GM10266 (cell line): ENCODE results near the gene GRIA4.
A peak's percentile ranks its signal among the peaks of the same experiment; 100 is the strongest.

ENCODE experiments used
- DNase-seq: peaks from one replicate; pipeline ENCODE4 v3.0.0; 2012; ENCODE audit errors: extremely low spot score
- CTCF ChIP-seq: IDR thresholded peaks from 2 replicates; pipeline ENCODE4 v1.5.1; 2012; ENCODE audit warnings: mild to moderate bottlenecking, low read depth; ENCODE audit not compliant: control insufficient read depth, insufficient read depth; ENCODE audit errors: missing control alignments

Gene GRIA4

GRCh38 chr11:105713106-105713505 lies 103.2 kb downstream of the GRIA4 start:
- DNase-seq, result no peak
- TF ChIP-seq CTCF, result no peak

GRCh38 chr11:105713696-105714095 lies 103.8 kb downstream of the GRIA4 start:
- no peak for TF ChIP-seq CTCF

GRCh38 chr11:105718641-105719040 lies 108.8 kb downstream of the GRIA4 start:
- no peak for DNase-seq
- no peak for TF ChIP-seq CTCF

More at GRCh38 chr11:105713696-105714095, 103.8 kb downstream of the GRIA4 start:
- DNase-seq, result no peak

DNA sequence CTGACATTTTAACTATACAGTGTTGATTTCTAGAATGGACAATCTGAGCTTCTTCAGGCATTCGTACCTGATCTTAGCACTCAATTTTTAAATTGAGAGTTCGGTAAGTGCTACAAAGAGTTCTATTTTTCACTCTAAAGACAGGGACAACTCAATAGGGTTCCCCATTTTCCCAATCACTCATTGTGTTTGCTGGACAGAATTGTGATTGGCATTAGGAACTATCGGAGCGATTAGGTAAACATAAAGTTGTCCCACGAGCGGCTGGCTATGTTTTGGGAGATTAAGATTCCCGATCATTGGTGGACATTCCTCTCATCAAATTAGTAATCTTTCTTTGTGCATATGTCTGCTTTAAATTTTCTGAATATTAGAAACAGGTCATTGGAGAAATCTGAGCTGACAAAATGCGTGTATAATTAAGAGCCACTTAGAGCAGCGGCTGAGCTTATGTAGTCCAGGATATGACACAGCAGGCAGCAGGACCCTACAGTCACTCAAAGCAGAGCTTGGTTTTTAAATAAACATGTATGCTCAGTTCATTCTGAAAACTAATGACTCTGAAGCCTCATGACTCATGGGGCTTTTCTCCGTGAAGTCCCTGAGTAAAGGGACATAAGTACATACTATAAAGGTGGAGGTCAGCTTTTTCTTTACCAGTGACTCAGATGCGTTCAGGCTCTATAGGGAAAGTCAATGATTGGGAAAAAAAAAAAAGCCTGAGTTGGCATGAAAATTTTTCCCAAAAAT lies 109.4 kb downstream of the GRIA4 start:
- DNase-seq, result peak; percentile 12
- no peak for TF ChIP-seq CTCF

- DNase-seq, result no peak
- no peak for TF ChIP-seq CTCF
These were observed 110.2 kb downstream of the GRIA4 start for GRCh38 chr11:105720096-105720495.

DNA sequence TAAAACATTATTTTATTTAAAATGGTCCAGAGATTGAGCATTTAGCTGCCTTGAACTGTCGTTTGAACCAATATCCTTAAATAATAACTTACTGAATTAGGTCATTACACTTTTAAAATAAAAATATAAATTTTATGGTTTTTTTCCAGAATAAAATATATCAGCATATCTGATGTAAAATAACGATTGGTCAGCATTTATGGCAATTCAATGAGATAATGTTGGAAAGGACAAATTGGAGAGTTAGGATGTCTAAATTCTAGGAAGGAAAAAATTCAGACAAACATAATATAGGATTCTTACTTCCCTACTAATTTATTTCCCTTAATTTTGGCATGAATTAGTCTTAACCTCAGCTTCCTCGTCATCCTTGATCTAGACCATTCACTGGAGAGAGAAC lies 113.4 kb downstream of the GRIA4 start:
- TF ChIP-seq CTCF, result no peak

GRCh38 chr11:105732611-105733010 lies 122.7 kb downstream of the GRIA4 start:
- DNase-seq, result no peak
- no peak for TF ChIP-seq CTCF

More for the DNA sequence above, 113.4 kb downstream of the GRIA4 start:
- DNase-seq, result no peak
